RWPE1 (cell line): ENCODE results near the gene OLFM2.
"Not testable (repeated sequence)": the region's sequence is repeated elsewhere in the genome, so short reads cannot be mapped to it uniquely, and the experiment has no call there.

Experiments
- CTCF ChIA-PET: fragments of 350-600 bp; sonication (Branson Sonifier 250); formaldehyde crosslinking; extraction: SDS; loops from one replicate; lab custom pipeline; 2021; lab: Yijun Ruan, JAX
- POLR2A ChIA-PET: fragments of 400-600 bp; formaldehyde crosslinking; extraction: SDS; loops from one replicate; lab custom pipeline; 2020; ENCODE audit warnings: antibody characterized with exemption; ENCODE audit not compliant: low non-redundant PET; lab: Yijun Ruan, JAX
- DNase-seq: peaks from one replicate; pipeline ENCODE4 v3.0.0; 2012; ENCODE audit warnings: low spot score
- H3K27ac ChIP-seq: fragments of 450-650 bp; 2 replicates; pipeline ENCODE4 v1.5.1; 2017
- TF ChIP-seq, protein P1 (sequence below): fragments of 450-650 bp; conservative IDR thresholded peaks from 2 replicates; pipeline ENCODE4 v1.5.1; 2017; ENCODE audit warnings: low read depth, mild to moderate bottlenecking

Gene OLFM2

DNA sequence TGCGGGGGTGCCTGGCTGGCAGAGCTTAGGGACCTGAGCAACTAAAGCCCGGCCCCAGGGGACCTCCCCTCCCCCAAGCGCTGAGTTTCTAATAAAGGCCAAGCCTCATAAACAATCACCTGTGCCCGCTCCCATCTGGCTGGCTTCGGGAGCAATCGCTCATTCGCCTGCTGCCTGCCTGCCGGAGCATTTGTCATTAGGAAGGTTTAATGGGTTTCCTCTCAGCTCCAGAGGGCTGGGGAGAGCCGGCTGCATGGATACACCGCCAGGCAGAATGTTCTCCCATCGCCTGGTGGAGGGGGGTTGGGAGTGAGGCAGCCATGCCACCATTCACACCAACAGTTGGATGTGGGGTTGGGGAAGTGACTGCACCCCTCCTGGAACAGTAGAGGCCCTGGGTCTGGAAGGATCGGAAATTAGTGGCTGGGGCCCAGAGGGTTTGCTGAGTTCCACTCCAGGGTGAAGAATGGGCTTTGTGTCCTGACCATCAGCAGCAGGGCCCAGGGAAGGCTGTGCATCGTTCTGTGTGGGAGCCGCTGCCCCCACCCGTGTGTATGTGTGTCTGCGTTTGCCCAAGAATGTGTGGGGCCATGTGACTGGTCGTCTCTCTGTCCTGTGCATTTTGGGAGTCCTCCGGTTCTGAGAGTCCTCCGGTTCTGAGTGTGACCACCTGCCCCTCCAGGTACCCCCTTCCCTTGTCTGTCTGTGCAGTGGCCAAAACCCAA is 85.9 kb downstream of the OLFM2 start:
- no peak overlapping the region for H3K27ac ChIP-seq
- CTCF ChIA-PET, result no interaction called here

GRCh38 chr19:9849791-9850190 is 86.5 kb downstream of the OLFM2 start:
- POLR2A ChIA-PET, result no interaction called here
- H3K27ac ChIP-seq, result no peak overlapping the region
- TF ChIP-seq, protein P1, sequence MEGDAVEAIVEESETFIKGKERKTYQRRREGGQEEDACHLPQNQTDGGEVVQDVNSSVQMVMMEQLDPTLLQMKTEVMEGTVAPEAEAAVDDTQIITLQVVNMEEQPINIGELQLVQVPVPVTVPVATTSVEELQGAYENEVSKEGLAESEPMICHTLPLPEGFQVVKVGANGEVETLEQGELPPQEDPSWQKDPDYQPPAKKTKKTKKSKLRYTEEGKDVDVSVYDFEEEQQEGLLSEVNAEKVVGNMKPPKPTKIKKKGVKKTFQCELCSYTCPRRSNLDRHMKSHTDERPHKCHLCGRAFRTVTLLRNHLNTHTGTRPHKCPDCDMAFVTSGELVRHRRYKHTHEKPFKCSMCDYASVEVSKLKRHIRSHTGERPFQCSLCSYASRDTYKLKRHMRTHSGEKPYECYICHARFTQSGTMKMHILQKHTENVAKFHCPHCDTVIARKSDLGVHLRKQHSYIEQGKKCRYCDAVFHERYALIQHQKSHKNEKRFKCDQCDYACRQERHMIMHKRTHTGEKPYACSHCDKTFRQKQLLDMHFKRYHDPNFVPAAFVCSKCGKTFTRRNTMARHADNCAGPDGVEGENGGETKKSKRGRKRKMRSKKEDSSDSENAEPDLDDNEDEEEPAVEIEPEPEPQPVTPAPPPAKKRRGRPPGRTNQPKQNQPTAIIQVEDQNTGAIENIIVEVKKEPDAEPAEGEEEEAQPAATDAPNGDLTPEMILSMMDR, result no peak
- CTCF ChIA-PET, result no interaction called here
- DNase-seq, result no peak

More for the DNA sequence above, 85.9 kb downstream of the OLFM2 start:
- TF ChIP-seq, protein P1, result no peak
- no peak for DNase-seq
- POLR2A ChIA-PET, result no interaction called here

DNA sequence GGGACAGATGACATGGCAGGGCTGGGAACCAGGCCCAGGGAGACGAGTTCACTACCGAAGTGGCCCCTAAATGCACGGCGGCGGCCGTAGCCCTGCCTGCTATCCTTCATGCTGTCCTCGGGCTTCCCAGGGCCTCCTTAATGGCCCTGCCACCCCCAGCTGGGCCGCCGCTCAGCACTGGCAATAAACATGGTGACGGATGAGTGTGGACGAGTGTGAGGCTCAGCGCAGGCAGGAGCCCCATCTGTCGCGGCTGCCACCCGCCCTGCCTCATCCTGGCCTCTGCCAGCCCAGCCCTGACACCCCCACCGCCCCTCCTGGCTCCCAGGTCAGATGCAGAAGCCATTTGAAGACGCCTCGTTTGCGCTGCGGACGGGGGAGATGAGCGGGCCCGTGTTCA is 87.6 kb downstream of the OLFM2 start:
- no peak overlapping the region for H3K27ac ChIP-seq
- TF ChIP-seq, protein P1, result no peak
- ChIA-PET CTCF (no interaction called here), POLR2A (no interaction called here)
- DNase-seq, result no peak

DNA sequence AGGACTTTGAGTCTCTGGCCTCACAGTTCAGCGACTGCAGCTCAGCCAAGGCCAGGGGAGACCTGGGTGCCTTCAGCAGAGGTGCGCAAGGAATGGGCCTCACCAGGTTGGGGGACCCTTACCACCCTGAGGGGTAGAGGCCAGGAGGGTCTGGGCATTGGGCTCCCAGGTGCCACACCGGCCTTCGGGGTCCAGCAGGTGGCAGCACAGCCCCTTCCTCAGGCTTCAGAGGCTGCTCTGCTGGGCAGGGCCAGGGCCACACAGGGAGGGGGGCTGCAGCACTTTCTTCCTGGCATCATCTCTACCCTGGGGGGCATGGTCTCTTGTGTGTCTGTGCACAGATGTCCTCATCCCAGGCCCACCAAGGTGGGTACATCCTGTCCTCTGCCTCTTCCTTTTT is 88.3 kb downstream of the OLFM2 start:
- DNase-seq, result no peak
- H3K27ac ChIP-seq, result no peak overlapping the region
- CTCF ChIA-PET, result interaction anchor here (0.6 to 1.0 kb wide), 3 partner anchors 98 to 246 kb away, joined by 3 to 7 read pairs (median 4); no protein-coding TSS in a partner anchor

GRCh38 chr19:9847087-9847671 is 89.1 kb downstream of the OLFM2 start:
- peak overlapping the region; percentile 62 for H3K27ac ChIP-seq
- DNase-seq, result peak; percentile 80
- TF ChIP-seq, protein P1, result no peak; the same call in 1 of the 2 replicates
- ChIA-PET POLR2A (interaction anchor here (0.6 kb wide), 1 partner anchor 12 kb away, joined by 3 read pairs; the partner anchor contains the start of gene PIN1), CTCF (interaction anchor here (0.6 to 1.0 kb wide), 7 partner anchors 9 to 245 kb away, joined by 3 to 7 read pairs (median 4); no protein-coding TSS in a partner anchor)

More for the DNA sequence above, 88.3 kb downstream of the OLFM2 start:
- POLR2A ChIA-PET, result interaction anchor here (0.6 kb wide), 1 partner anchor 13 kb away, joined by 3 read pairs; the partner anchor contains the start of gene PIN1
- TF ChIP-seq, protein P1, result peak; percentile 24; the same call in 1 of the 2 replicates

DNA sequence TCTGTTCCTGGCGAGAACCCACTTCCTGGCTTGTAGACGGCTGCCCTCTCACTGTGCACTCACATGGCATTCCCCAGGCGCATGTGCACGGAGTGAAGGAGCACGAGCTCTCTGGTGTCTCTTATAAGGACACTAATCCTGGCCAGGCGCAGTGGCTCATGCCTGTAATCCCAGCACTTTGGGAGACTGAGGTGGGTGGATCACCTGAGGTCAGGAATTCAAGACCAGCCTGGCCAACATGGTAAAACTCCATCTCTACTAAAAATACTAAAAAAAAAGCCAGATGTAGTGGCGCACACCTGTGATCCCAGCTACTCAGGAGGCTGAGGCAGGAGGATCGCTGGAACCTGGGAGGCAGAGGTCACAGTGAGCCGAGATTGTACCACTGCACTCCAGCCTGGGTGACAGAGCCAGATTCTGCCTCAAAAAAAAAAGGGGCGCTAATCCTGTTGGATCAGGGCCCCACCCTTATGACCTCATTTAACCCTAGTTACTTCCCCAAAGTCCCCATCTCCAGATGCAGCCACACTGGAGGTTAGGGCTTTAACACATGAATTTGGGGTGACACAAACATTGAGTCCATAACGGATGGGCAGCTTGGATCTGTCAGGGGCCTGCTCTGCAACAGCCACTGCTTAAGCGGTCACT is 92.6 kb downstream of the OLFM2 start:
- H3K27ac ChIP-seq, DNase-seq, POLR2A ChIA-PET: not testable (repeated sequence)
- CTCF ChIA-PET, result interaction anchor here (0.5 kb wide), 1 partner anchor 211 kb away, joined by 3 read pairs; no protein-coding TSS in a partner anchor
